Trophoblast cell (in vitro differentiated cells and primary cell): ENCODE results near the gene POU2F1.
A peak's percentile ranks its signal among the peaks of the same experiment; 100 is the strongest.

ENCODE experiments used
- DNase-seq, 2 donors: peaks; one replicate each; pipeline ENCODE4 v3.0.0-alpha.2; 2016
- H2AFZ ChIP-seq: 2 replicates; pipeline ENCODE4 v1.6.1; 2013; ENCODE audit warnings: low read length, moderate library complexity, mild to moderate bottlenecking; ENCODE audit not compliant: insufficient read depth, poor library complexity
- H2AK5ac ChIP-seq: 2 replicates; pipeline ENCODE4 v1.6.1; 2013; ENCODE audit warnings: mild to moderate bottlenecking, low read length
- H2BK120ac ChIP-seq: 2 replicates; pipeline ENCODE4 v1.6.1; 2013; ENCODE audit warnings: low read length, mild to moderate bottlenecking, moderate library complexity; ENCODE audit not compliant: insufficient read depth, poor library complexity
- H2BK12ac ChIP-seq: 2 replicates; pipeline ENCODE4 v1.6.1; 2013; ENCODE audit warnings: mild to moderate bottlenecking, low read length, moderate library complexity
- H2BK5ac ChIP-seq: 2 replicates; pipeline ENCODE4 v1.6.1; 2013; ENCODE audit warnings: low read length, low read depth, moderate library complexity, mild to moderate bottlenecking; ENCODE audit not compliant: poor library complexity
- H3K14ac ChIP-seq: 2 replicates; pipeline ENCODE4 v1.6.1; 2013; ENCODE audit warnings: mild to moderate bottlenecking, low read length
- H3K18ac ChIP-seq: 2 replicates; pipeline ENCODE4 v1.6.1; 2013; ENCODE audit warnings: mild to moderate bottlenecking, low read length
- H3K23ac ChIP-seq: 2 replicates; pipeline ENCODE4 v1.6.1; 2013; ENCODE audit warnings: low read length
- H3K27ac ChIP-seq: 2 replicates; pipeline ENCODE4 v1.5.1; 2013; ENCODE audit warnings: low read depth, mild to moderate bottlenecking, inconsistent platforms, low read length, moderate library complexity
- H3K27me3 ChIP-seq: 2 replicates; pipeline ENCODE4 v1.6.1; 2013; ENCODE audit warnings: inconsistent platforms, mild to moderate bottlenecking, low read length, moderate library complexity; ENCODE audit not compliant: insufficient read depth
- H3K36me3 ChIP-seq, 2 experiments: 1 replicate in 1 of 2; 2 replicates in 1 of 2; pipeline ENCODE4 v1.6.1; 2013; ENCODE audit warnings: low read length in 2 of 2, mild to moderate bottlenecking in 2 of 2, moderate library complexity in 1 of 2; ENCODE audit not compliant: insufficient read depth in 2 of 2, control insufficient read depth in 1 of 2
- H3K4ac ChIP-seq: 2 replicates; pipeline ENCODE4 v1.6.1; 2013; ENCODE audit warnings: low read depth, mild to moderate bottlenecking, low read length, moderate library complexity
- H3K4me1 ChIP-seq, 2 experiments: 1 replicate in 1 of 2; 2 replicates in 1 of 2; pipeline ENCODE4 v1.6.1; 2013; ENCODE audit warnings: low read length in 2 of 2, mild to moderate bottlenecking in 2 of 2, moderate library complexity in 1 of 2; ENCODE audit not compliant: insufficient read depth in 2 of 2, control insufficient read depth in 1 of 2
- H3K4me2 ChIP-seq: 2 replicates; pipeline ENCODE4 v1.6.1; 2013; ENCODE audit warnings: inconsistent platforms, mild to moderate bottlenecking, low read length, moderate library complexity
- H3K4me3 ChIP-seq: 2 replicates; pipeline ENCODE4 v1.5.1; 2013; ENCODE audit warnings: mild to moderate bottlenecking, low read depth, low read length, inconsistent platforms
- H3K79me1 ChIP-seq: one replicate; pipeline ENCODE4 v1.6.1; 2013; ENCODE audit warnings: low read length
- H3K79me2 ChIP-seq: 2 replicates; pipeline ENCODE4 v1.6.1; 2013; ENCODE audit warnings: low read length, mild to moderate bottlenecking; ENCODE audit not compliant: control insufficient read depth, insufficient read depth, poor library complexity
- H3K9ac ChIP-seq: 2 replicates; pipeline ENCODE4 v1.6.1; 2013; ENCODE audit warnings: mild to moderate bottlenecking, low read length
- H3K9me3 ChIP-seq: 2 replicates; pipeline ENCODE4 v1.6.1; 2013; ENCODE audit warnings: low read depth, mild to moderate bottlenecking, control low read depth, inconsistent platforms, low read length; ENCODE audit not compliant: insufficient read depth
- H4K12ac ChIP-seq: 2 replicates; pipeline ENCODE4 v1.6.1; 2013; ENCODE audit warnings: low read depth, mild to moderate bottlenecking, low read length, moderate library complexity
- H4K8ac ChIP-seq: 2 replicates; pipeline ENCODE4 v1.6.1; 2013; ENCODE audit warnings: low read depth, mild to moderate bottlenecking, low read length, moderate library complexity
- H4K91ac ChIP-seq: one replicate; pipeline ENCODE4 v1.6.1; 2013; ENCODE audit warnings: low read depth, mild to moderate bottlenecking, low read length, moderate library complexity
- WGBS: extraction: QIAGEN DNeasy Blood & Tissue Kit; methylation state at CpG from one replicate; pipeline ENCODE4 v1.1.7; 2013; ENCODE audit warnings: missing lambda C conversion rate; ENCODE audit not compliant: insufficient read length, insufficient coverage; ENCODE audit errors: extremely low coverage; 5-methylcytosine and 5-hydroxymethylcytosine counted together

Gene POU2F1

GRCh38 chr1:167469280-167469965 is 248.7 kb downstream of the POU2F1 start:
- no CpG with 5 or more reads among the region's 7 CpGs for WGBS
- no peak overlapping the region for H3K27ac ChIP-seq
- H2BK12ac ChIP-seq, result no peak overlapping the region

GRCh38 chr1:167471568-167471967 is 250.9 kb downstream of the POU2F1 start:
- no peaks in the 10 kb centered on the region for H3K36me3 ChIP-seq
- H3K4ac ChIP-seq, result no peak overlapping the region
- H3K4me1 ChIP-seq, result peaks cover 16 to 19% of the 10 kb centered on the region in 2 experiments
- DNase-seq, result no peak
- no peak overlapping the region for H2BK12ac ChIP-seq
- no peak overlapping the region for H4K91ac ChIP-seq
- H4K12ac ChIP-seq, result no peak overlapping the region
- H3K79me1 ChIP-seq, result no peaks in the 10 kb centered on the region
- no peak overlapping the region for H4K8ac ChIP-seq
- no peak overlapping the region for H2BK120ac ChIP-seq
- no peak overlapping the region for H3K9ac ChIP-seq
- no peak overlapping the region for H2AK5ac ChIP-seq
- no peak overlapping the region for H2BK5ac ChIP-seq
- H3K9me3 ChIP-seq, result peaks cover 2% of the 10 kb centered on the region
- no peak overlapping the region for H3K23ac ChIP-seq
- no peaks in the 10 kb centered on the region for H3K27me3 ChIP-seq
- H2AFZ ChIP-seq, result no peak overlapping the region
- H3K79me2 ChIP-seq, result no peaks in the 10 kb centered on the region
- no peak overlapping the region for H3K18ac ChIP-seq
- no peak overlapping the region for H3K4me3 ChIP-seq
- no peak overlapping the region for H3K4me2 ChIP-seq
- H3K14ac ChIP-seq, result no peak overlapping the region
- WGBS, result no CpG with 5 or more reads among the region's 5 CpGs
- no peak overlapping the region for H3K27ac ChIP-seq

More at GRCh38 chr1:167469280-167469965, 248.7 kb downstream of the POU2F1 start:
- DNase-seq, result no peak
- H4K12ac ChIP-seq, result no peak overlapping the region
- H4K8ac ChIP-seq, result no peak overlapping the region
- H3K9ac ChIP-seq, result no peak overlapping the region
- H3K79me1 ChIP-seq, result no peaks in the 10 kb centered on the region
- peaks cover 2% of the 10 kb centered on the region for H3K9me3 ChIP-seq
- H3K36me3 ChIP-seq, result no peaks in the 10 kb centered on the region
- no peak overlapping the region for H3K14ac ChIP-seq
- H3K4me3 ChIP-seq, result no peak overlapping the region
- H3K4me2 ChIP-seq, result no peak overlapping the region
- H2BK5ac ChIP-seq, result no peak overlapping the region
- no peak overlapping the region for H2AK5ac ChIP-seq
- no peak overlapping the region for H3K4ac ChIP-seq
- H4K91ac ChIP-seq, result no peak overlapping the region
- peaks cover 16 to 19% of the 10 kb centered on the region in 2 experiments for H3K4me1 ChIP-seq
- H3K27me3 ChIP-seq, result no peaks in the 10 kb centered on the region
- no peak overlapping the region for H2BK120ac ChIP-seq
- no peak overlapping the region for H3K23ac ChIP-seq
- H3K79me2 ChIP-seq, result no peaks in the 10 kb centered on the region
- H2AFZ ChIP-seq, result no peak overlapping the region
- no peak overlapping the region for H3K18ac ChIP-seq

- peaks cover 2% of the 10 kb centered on the region for H3K9me3 ChIP-seq
These were observed 252.3 kb downstream of the POU2F1 start for GRCh38 chr1:167472752-167473521.

GRCh38 chr1:167473761-167474160 is 253.1 kb downstream of the POU2F1 start:
- no peak overlapping the region for H3K4me3 ChIP-seq
- no peak overlapping the region for H2AK5ac ChIP-seq
- no peak overlapping the region for H2BK5ac ChIP-seq
- H3K14ac ChIP-seq, result no peak overlapping the region
- H3K27ac ChIP-seq, result no peak overlapping the region
- H3K9ac ChIP-seq, result no peak overlapping the region
- no peak overlapping the region for H4K8ac ChIP-seq
- H2BK12ac ChIP-seq, result no peak overlapping the region
- H2BK120ac ChIP-seq, result no peak overlapping the region
- H4K12ac ChIP-seq, result no peak overlapping the region
- no peak for DNase-seq
- H3K4me2 ChIP-seq, result no peak overlapping the region
- no peaks in the 10 kb centered on the region for H3K79me1 ChIP-seq
- H3K79me2 ChIP-seq, result no peaks in the 10 kb centered on the region
- no peak overlapping the region for H3K18ac ChIP-seq
- H3K23ac ChIP-seq, result no peak overlapping the region
- H4K91ac ChIP-seq, result no peak overlapping the region
- no peaks in the 10 kb centered on the region for H3K27me3 ChIP-seq
- WGBS, result no CpG with 5 or more reads among the region's 5 CpGs
- H2AFZ ChIP-seq, result no peak overlapping the region
- H3K36me3 ChIP-seq, result no peaks in the 10 kb centered on the region
- peaks cover 2% of the 10 kb centered on the region for H3K9me3 ChIP-seq
- H3K4me1 ChIP-seq, result peaks cover 16% of the 10 kb centered on the region in 2 experiments
- H3K4ac ChIP-seq, result no peak overlapping the region

More at GRCh38 chr1:167472752-167473521, 252.3 kb downstream of the POU2F1 start:
- Histone ChIP-seq H3K23ac (no peak overlapping the region), H3K4me3 (no peak overlapping the region), H2BK120ac (no peak overlapping the region), H4K8ac (no peak overlapping the region), H3K4me1 (peaks cover 16% of the 10 kb centered on the region in 2 experiments), H3K79me1 (no peaks in the 10 kb centered on the region), H3K9ac (no peak overlapping the region), H2AK5ac (no peak overlapping the region), H3K4me2 (no peak overlapping the region), H3K27ac (no peak overlapping the region), H2BK12ac (no peak overlapping the region), H4K91ac (no peak overlapping the region), H2BK5ac (no peak overlapping the region), H4K12ac (no peak overlapping the region), H3K18ac (no peak overlapping the region), H3K36me3 (no peaks in the 10 kb centered on the region), H3K27me3 (no peaks in the 10 kb centered on the region), H3K14ac (no peak overlapping the region), H2AFZ (no peak overlapping the region), H3K4ac (no peak overlapping the region), H3K79me2 (no peaks in the 10 kb centered on the region)
- no CpG with 5 or more reads among the region's 10 CpGs for WGBS
- DNase-seq, result peak in 1 of 2 donors; percentile 12
